Testis (tissue), 2 donors: ENCODE data around the gene SIGLEC9.

ENCODE experiments used
- CTCF ChIP-seq, 3 experiments: fragments of 450-650 bp in 2 of 3; fragments of 200-600 bp in 1 of 3; sonication (generic) in 1 of 3; IDR thresholded peaks; one replicate each; pipeline ENCODE4 v1.5.1; 2016 to 2019; ENCODE audit warnings: antibody characterized with exemption in 3 of 3, mild to moderate bottlenecking in 2 of 3, moderate library complexity in 1 of 3
- POLR2A ChIP-seq: fragments of 450-650 bp; IDR thresholded peaks from one replicate; pipeline ENCODE4 v1.6.1; 2017; ENCODE audit warnings: antibody characterized with exemption, mild to moderate bottlenecking, moderate library complexity

- TF ChIP-seq CTCF (IDR thresholded peaks at IDR 0.05) (no peak), POLR2A (no peak)
Observed at GRCh38 chr19:51119101-51119500, 5.6 kb upstream of the SIGLEC9 start.
